ENCODE measurements around the gene IFNG-AS1. TPM values are rescaled to one million over a fixed set of nuclear protein-coding genes. Genes with fewer than 3 reads are reported as not detected.

Gene IFNG-AS1
- polyA plus RNA-seq, 1 experiment = not detected

GRCh38 chr12:68048648-68049297 is 59.5 kb downstream of the IFNG-AS1 start:
- ChIA-PET POLR2A (no interaction called here), CTCF (interaction anchor here (0.7 to 2.0 kb wide), 3 partner anchors 9 to 17 kb away, joined by 3 to 24 read pairs (median 7); no protein-coding TSS in a partner anchor)

GRCh38 chr12:68056300-68056699 is 67.1 kb downstream of the IFNG-AS1 start:
- H3K27ac ChIP-seq (ENCODE audit: low read depth, low read length) = no peak overlapping the region
- POLR2A ChIA-PET = no interaction called here
- no peak for DNase-seq (ENCODE audit: low read depth, low spot score)
- H3K9me3 ChIP-seq (ENCODE audit: control insufficient read depth, insufficient read depth, low read length) = no peaks in the 10 kb centered on the region
- TF ChIP-seq, protein P1, sequence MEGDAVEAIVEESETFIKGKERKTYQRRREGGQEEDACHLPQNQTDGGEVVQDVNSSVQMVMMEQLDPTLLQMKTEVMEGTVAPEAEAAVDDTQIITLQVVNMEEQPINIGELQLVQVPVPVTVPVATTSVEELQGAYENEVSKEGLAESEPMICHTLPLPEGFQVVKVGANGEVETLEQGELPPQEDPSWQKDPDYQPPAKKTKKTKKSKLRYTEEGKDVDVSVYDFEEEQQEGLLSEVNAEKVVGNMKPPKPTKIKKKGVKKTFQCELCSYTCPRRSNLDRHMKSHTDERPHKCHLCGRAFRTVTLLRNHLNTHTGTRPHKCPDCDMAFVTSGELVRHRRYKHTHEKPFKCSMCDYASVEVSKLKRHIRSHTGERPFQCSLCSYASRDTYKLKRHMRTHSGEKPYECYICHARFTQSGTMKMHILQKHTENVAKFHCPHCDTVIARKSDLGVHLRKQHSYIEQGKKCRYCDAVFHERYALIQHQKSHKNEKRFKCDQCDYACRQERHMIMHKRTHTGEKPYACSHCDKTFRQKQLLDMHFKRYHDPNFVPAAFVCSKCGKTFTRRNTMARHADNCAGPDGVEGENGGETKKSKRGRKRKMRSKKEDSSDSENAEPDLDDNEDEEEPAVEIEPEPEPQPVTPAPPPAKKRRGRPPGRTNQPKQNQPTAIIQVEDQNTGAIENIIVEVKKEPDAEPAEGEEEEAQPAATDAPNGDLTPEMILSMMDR (IDR thresholded peaks at IDR 0.05; ENCODE audit: low read depth, low read length) = no peak
- H3K27me3 ChIP-seq (ENCODE audit: control insufficient read depth, insufficient read depth, low read length) = no peaks in the 10 kb centered on the region
- no peak overlapping the region for H3K4me3 ChIP-seq (ENCODE audit: low read depth, low read length)
- CTCF ChIA-PET = no interaction called here

More at GRCh38 chr12:68048648-68049297, 59.5 kb downstream of the IFNG-AS1 start:
- H3K4me3 ChIP-seq (ENCODE audit: low read depth, low read length) = no peak overlapping the region
- H3K27ac ChIP-seq (ENCODE audit: low read depth, low read length) = no peak overlapping the region
- H3K9me3 ChIP-seq (ENCODE audit: control insufficient read depth, insufficient read depth, low read length) = no peaks in the 10 kb centered on the region
- TF ChIP-seq, protein P1 (IDR thresholded peaks at IDR 0.05; ENCODE audit: low read depth, low read length) = no peak
- DNase-seq (ENCODE audit: low read depth, low spot score) = no peak
- no peaks in the 10 kb centered on the region for H3K27me3 ChIP-seq (ENCODE audit: control insufficient read depth, insufficient read depth, low read length)

DNA sequence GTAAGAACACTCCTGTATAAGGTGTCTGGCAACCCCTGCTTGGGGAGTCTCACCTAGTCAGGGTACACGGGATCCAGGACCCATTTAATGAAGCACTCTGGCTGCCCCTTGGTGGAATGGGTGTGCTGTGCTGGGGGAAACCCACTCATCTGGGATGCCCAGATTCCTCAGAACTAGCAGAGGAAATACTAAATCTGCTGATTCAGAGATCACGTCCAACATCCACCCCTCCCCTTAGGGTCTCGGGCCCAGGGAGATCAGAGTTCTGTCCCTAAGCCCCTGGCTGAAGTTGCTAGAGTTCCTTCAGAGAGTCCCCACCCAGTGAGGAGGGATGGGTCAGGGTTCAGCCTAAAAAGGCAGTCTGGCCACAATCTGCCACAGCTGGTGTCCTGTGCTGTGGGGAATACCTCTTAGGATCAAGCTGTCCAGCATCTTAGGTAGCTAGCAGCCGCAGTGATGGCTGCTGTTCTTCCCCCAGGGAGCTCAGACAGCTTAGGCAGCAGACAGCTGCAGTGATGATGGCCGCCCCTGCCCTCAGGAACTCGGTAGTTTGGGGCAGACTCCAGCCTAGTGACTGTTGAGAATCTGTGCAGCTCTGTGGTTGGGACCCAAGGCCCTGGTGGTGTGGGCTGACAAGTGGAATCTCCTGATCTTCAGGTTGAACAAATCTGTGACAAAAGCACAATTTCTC is 74.8 kb downstream of the IFNG-AS1 start:
- no peak overlapping the region for H3K27ac ChIP-seq (ENCODE audit: low read depth, low read length)
- ChIA-PET CTCF (no interaction called here), POLR2A (no interaction called here)

GRCh38 chr12:68065163-68065562 is 75.9 kb downstream of the IFNG-AS1 start:
- Histone ChIP-seq H3K4me3 (ENCODE audit: low read depth, low read length) (no peak overlapping the region), H3K9me3 (ENCODE audit: control insufficient read depth, insufficient read depth, low read length) (no peaks in the 10 kb centered on the region), H3K27me3 (ENCODE audit: control insufficient read depth, insufficient read depth, low read length) (peaks cover 2% of the 10 kb centered on the region), H3K27ac (ENCODE audit: low read depth, low read length) (no peak overlapping the region)
- TF ChIP-seq, protein P1 (IDR thresholded peaks at IDR 0.05; ENCODE audit: low read depth, low read length) = no peak
- ChIA-PET POLR2A (no interaction called here), CTCF (interaction anchor here (0.6 to 1.0 kb wide), 2 partner anchors 16 to 945 kb away, joined by 3 read pairs; no protein-coding TSS in a partner anchor)
- DNase-seq (ENCODE audit: low read depth, low spot score) = no peak

More for the DNA sequence above, 74.8 kb downstream of the IFNG-AS1 start:
- no peak overlapping the region for H3K4me3 ChIP-seq (ENCODE audit: low read depth, low read length)
- peaks cover 2% of the 10 kb centered on the region for H3K27me3 ChIP-seq (ENCODE audit: control insufficient read depth, insufficient read depth, low read length)
- TF ChIP-seq, protein P1 (IDR thresholded peaks at IDR 0.05; ENCODE audit: low read depth, low read length) = no peak
- H3K9me3 ChIP-seq (ENCODE audit: control insufficient read depth, insufficient read depth, low read length) = no peaks in the 10 kb centered on the region
- no peak for DNase-seq (ENCODE audit: low read depth, low spot score)

- H3K27me3 ChIP-seq (ENCODE audit: control insufficient read depth, insufficient read depth, low read length) = peaks cover 2% of the 10 kb centered on the region
- no peak overlapping the region for H3K4me3 ChIP-seq (ENCODE audit: low read depth, low read length)
- DNase-seq (ENCODE audit: low read depth, low spot score) = no peak
- no peak overlapping the region for H3K27ac ChIP-seq (ENCODE audit: low read depth, low read length)
- TF ChIP-seq, protein P1 (IDR thresholded peaks at IDR 0.05; ENCODE audit: low read depth, low read length) = no peak
- ChIA-PET CTCF (interaction anchor here (0.6 to 1.0 kb wide), 2 partner anchors 17 to 946 kb away, joined by 3 read pairs; no protein-coding TSS in a partner anchor), POLR2A (no interaction called here)
- H3K9me3 ChIP-seq (ENCODE audit: control insufficient read depth, insufficient read depth, low read length) = no peaks in the 10 kb centered on the region
Observed at GRCh38 chr12:68065687-68066086, 76.4 kb downstream of the IFNG-AS1 start.

Measured in AG04450 (cell line).